Iris pigment epithelial cell (primary cell): Measurements from ENCODE around the gene CEP112.

Experiments
- DNase-seq: peaks from one replicate; pipeline ENCODE4 v3.0.0-alpha.2; 2011; ENCODE audit warnings: low read depth

CEP112 gene

GRCh38 chr17:65644545-65644944 is 547.4 kb downstream of the CEP112 start:
- DNase-seq, result no peak

- DNase-seq, result peak; percentile 90
These were observed 553.5 kb downstream of the CEP112 start for GRCh38 chr17:65638221-65638975.

- no peak for DNase-seq
These were observed 554.1 kb downstream of the CEP112 start for GRCh38 chr17:65637786-65638185.

GRCh38 chr17:65634533-65634932 is 557.4 kb downstream of the CEP112 start:
- DNase-seq, result no peak

- DNase-seq, result no peak
These were observed 557.9 kb downstream of the CEP112 start for GRCh38 chr17:65633988-65634387.

GRCh38 chr17:65633146-65633881 is 558.6 kb downstream of the CEP112 start:
- no peak for DNase-seq

GRCh38 chr17:65630502-65630901 is 561.4 kb downstream of the CEP112 start:
- no peak for DNase-seq

GRCh38 chr17:65629234-65629690 is 562.7 kb downstream of the CEP112 start:
- DNase-seq, result no peak

- DNase-seq, result no peak
These were observed 563.3 kb downstream of the CEP112 start for GRCh38 chr17:65628644-65629036.

- peak; percentile 86 for DNase-seq
These were observed 563.9 kb downstream of the CEP112 start for GRCh38 chr17:65627891-65628643.

- DNase-seq, result no peak
These were observed 564.8 kb downstream of the CEP112 start for GRCh38 chr17:65627108-65627507.

- DNase-seq, result no peak
These were observed 565.5 kb downstream of the CEP112 start for GRCh38 chr17:65626451-65626850.

GRCh38 chr17:65618516-65618915 is 573.4 kb downstream of the CEP112 start:
- no peak for DNase-seq

- no peak for DNase-seq
These were observed 574.4 kb downstream of the CEP112 start for GRCh38 chr17:65617496-65617895.

GRCh38 chr17:65609749-65610148 is 582.2 kb downstream of the CEP112 start:
- peak; percentile 36 for DNase-seq

- no peak for DNase-seq
These were observed 582.6 kb downstream of the CEP112 start for GRCh38 chr17:65609286-65609685.

- DNase-seq, result peak; percentile 25
These were observed 587.9 kb downstream of the CEP112 start for GRCh38 chr17:65604070-65604469.

GRCh38 chr17:65601881-65602280 is 590.1 kb downstream of the CEP112 start:
- no peak for DNase-seq

GRCh38 chr17:65601145-65601544 is 590.8 kb downstream of the CEP112 start:
- DNase-seq, result no peak

GRCh38 chr17:65600518-65600917 is 591.4 kb downstream of the CEP112 start:
- no peak for DNase-seq

- no peak for DNase-seq
These were observed 592.3 kb downstream of the CEP112 start for GRCh38 chr17:65599650-65600049.

GRCh38 chr17:65598746-65599145 is 593.2 kb downstream of the CEP112 start:
- no peak for DNase-seq
